HEK293 (cell line): ENCODE results near the gene RHOF.

Source experiments
- KLF17 ChIP-seq: fragments of 450-650 bp; formaldehyde crosslinking; IDR thresholded peaks from 2 replicates; pipeline ENCODE4 v1.5.1; 2016; ENCODE audit warnings: missing biosample characterization, missing genetic modification characterization
- KLF7 ChIP-seq: fragments of 450-650 bp; formaldehyde crosslinking; IDR thresholded peaks from 2 replicates; pipeline ENCODE4 v1.5.1; 2016; ENCODE audit warnings: missing biosample characterization, missing genetic modification characterization, borderline replicate concordance
- SETDB1 ChIP-seq: IDR thresholded peaks from one replicate; pipeline ENCODE4 v1.6.1; 2017; ENCODE audit warnings: mild to moderate bottlenecking, low read length, moderate library complexity, mixed read lengths; ENCODE audit not compliant: insufficient read length
- ZBTB8A ChIP-seq: fragments of 450-650 bp; formaldehyde crosslinking; IDR thresholded peaks from 2 replicates; pipeline ENCODE4 v1.5.1; 2016; ENCODE audit warnings: missing biosample characterization, missing genetic modification characterization
- ZFHX2 ChIP-seq: fragments of 450-650 bp; formaldehyde crosslinking; conservative IDR thresholded peaks from 2 replicates; pipeline ENCODE4 v1.5.1; 2016; ENCODE audit warnings: missing biosample characterization, missing genetic modification characterization
- ZNF184 ChIP-seq: fragments of 450-650 bp; IDR thresholded peaks from 2 replicates; pipeline ENCODE4 v1.5.1; 2018; ENCODE audit warnings: missing biosample characterization, mild to moderate bottlenecking, missing genetic modification characterization
- ZNF202 ChIP-seq: fragments of 450-650 bp; formaldehyde crosslinking; IDR thresholded peaks from 2 replicates; pipeline ENCODE4 v1.5.1; 2016; ENCODE audit warnings: missing biosample characterization, missing genetic modification characterization, borderline replicate concordance
- ZNF274 ChIP-seq, 2 experiments: fragments of 200-500 bp in 1 of 2; fragments of 450-650 bp in 1 of 2; sonication (Bioruptor generic) in 1 of 2; formaldehyde crosslinking in 1 of 2; IDR thresholded peaks; 2 replicates each; pipeline versions ENCODE4 v1.5.1 to v1.6.1; 2014 to 2016; ENCODE audit warnings: borderline replicate concordance in 1 of 2, inconsistent platforms in 1 of 2, low read length in 1 of 2, missing biosample characterization in 1 of 2, missing genetic modification characterization in 1 of 2
- ZNF335 ChIP-seq: fragments of 450-650 bp; formaldehyde crosslinking; conservative IDR thresholded peaks from 2 replicates; pipeline ENCODE4 v1.5.1; 2016; ENCODE audit warnings: missing biosample characterization, missing genetic modification characterization
- ZNF366 ChIP-seq: fragments of 450-650 bp; formaldehyde crosslinking; conservative IDR thresholded peaks from 2 replicates; pipeline ENCODE4 v1.5.1; 2016; ENCODE audit warnings: missing biosample characterization, missing genetic modification characterization
- ZNF501 ChIP-seq: fragments of 450-650 bp; formaldehyde crosslinking; IDR thresholded peaks from 2 replicates; pipeline ENCODE4 v1.5.1; 2016; ENCODE audit warnings: missing biosample characterization, missing genetic modification characterization
- ZNF518A ChIP-seq: fragments of 450-650 bp; formaldehyde crosslinking; conservative IDR thresholded peaks from 2 replicates; pipeline ENCODE4 v1.5.1; 2016; ENCODE audit warnings: low read depth, missing biosample characterization, missing genetic modification characterization
- ZNF529 ChIP-seq: fragments of 450-650 bp; formaldehyde crosslinking; IDR thresholded peaks from 2 replicates; pipeline ENCODE4 v1.5.1; 2017; ENCODE audit warnings: missing genetic modification characterization, missing biosample characterization; ENCODE audit not compliant: insufficient replicate concordance
- ZNF561 ChIP-seq: fragments of 450-650 bp; IDR thresholded peaks from 2 replicates; pipeline ENCODE4 v1.5.1; 2018; ENCODE audit warnings: missing biosample characterization, missing genetic modification characterization, borderline replicate concordance
- ZNF571 ChIP-seq: fragments of 450-650 bp; formaldehyde crosslinking; IDR thresholded peaks from 2 replicates; pipeline ENCODE4 v1.5.0; 2017; ENCODE audit warnings: missing biosample characterization, missing genetic modification characterization
- ZNF654 ChIP-seq: fragments of 450-650 bp; formaldehyde crosslinking; IDR thresholded peaks from 2 replicates; pipeline ENCODE4 v1.5.1; 2016; ENCODE audit warnings: low read depth, missing biosample characterization, missing genetic modification characterization
- ZNF658 ChIP-seq: fragments of 450-650 bp; formaldehyde crosslinking; IDR thresholded peaks from 2 replicates; pipeline ENCODE4; 2016; ENCODE audit warnings: missing biosample characterization, missing genetic modification characterization
- ZNF701 ChIP-seq: fragments of 450-650 bp; formaldehyde crosslinking; IDR thresholded peaks from 2 replicates; pipeline ENCODE4 v1.5.1; 2016; ENCODE audit warnings: missing biosample characterization, missing genetic modification characterization
- ZNF76 ChIP-seq: fragments of 450-650 bp; formaldehyde crosslinking; IDR thresholded peaks from 2 replicates; pipeline ENCODE4; 2016; ENCODE audit warnings: low read depth, missing biosample characterization, missing genetic modification characterization, borderline replicate concordance
- TF ChIP-seq, protein P1 (sequence below): fragments of 450-650 bp; formaldehyde crosslinking; IDR thresholded peaks from 2 replicates; pipeline ENCODE4 v1.5.1; 2016; ENCODE audit warnings: missing biosample characterization, missing genetic modification characterization
- TF ChIP-seq, protein P2 (sequence below): fragments of 450-650 bp; formaldehyde crosslinking; IDR thresholded peaks from 2 replicates; pipeline ENCODE4 v1.5.1; 2016; ENCODE audit warnings: missing biosample characterization, missing genetic modification characterization
- TF ChIP-seq, protein P3 (sequence below): fragments of 450-650 bp; formaldehyde crosslinking; IDR thresholded peaks from 2 replicates; pipeline ENCODE4 v1.5.1; 2016; ENCODE audit warnings: missing biosample characterization, missing genetic modification characterization
- TF ChIP-seq, protein P4 (sequence below): fragments of 450-650 bp; formaldehyde crosslinking; IDR thresholded peaks from 2 replicates; pipeline ENCODE4 v1.5.1; 2016; ENCODE audit warnings: missing biosample characterization, missing genetic modification characterization

RHOF gene

DNA sequence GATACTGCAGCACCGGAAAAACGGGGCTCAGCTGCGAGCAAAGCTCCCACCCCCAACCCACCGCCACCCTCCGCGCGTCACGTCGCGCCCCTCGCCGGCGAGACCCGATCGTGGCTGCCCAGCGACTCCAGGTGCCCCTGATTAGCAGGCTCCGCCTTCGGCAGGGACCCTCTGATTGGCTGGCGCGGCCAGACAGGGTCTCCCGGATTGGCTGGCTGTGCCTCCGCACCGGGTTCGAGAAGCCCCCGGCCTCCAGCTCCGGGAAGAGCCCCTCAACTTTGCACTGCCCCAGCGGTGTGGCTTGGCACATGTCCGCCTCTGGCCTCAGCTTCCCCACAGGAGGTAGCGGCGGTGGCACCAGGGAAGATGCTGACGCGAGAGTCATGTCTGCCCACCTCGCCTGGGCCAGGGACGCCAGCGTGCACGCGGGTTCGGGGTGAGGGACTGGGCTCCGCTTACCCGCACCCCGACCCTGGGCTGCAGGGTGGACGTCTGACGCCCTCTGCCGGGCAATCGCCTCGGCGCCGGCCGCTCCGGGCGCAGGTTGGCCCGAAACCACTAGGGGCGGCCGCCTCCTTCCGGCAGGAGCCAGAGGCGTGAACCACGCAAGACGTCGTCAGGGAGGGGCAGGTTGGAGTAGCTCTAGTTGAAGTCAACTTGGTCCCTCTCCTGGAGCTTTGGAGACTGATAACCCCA, 498 bp upstream of the RHOF start (continued):
- TF ChIP-seq ZNF518A: 0 out of 2 replicates have a peak, but pooled peaks have one; percentile 9
- TF ChIP-seq ZNF184: 0 out of 2 replicates have a peak, but pooled peaks have one; percentile 30
- no peak for TF ChIP-seq ZNF529 (tag by site-specific recombination)
- TF ChIP-seq, protein P1, sequence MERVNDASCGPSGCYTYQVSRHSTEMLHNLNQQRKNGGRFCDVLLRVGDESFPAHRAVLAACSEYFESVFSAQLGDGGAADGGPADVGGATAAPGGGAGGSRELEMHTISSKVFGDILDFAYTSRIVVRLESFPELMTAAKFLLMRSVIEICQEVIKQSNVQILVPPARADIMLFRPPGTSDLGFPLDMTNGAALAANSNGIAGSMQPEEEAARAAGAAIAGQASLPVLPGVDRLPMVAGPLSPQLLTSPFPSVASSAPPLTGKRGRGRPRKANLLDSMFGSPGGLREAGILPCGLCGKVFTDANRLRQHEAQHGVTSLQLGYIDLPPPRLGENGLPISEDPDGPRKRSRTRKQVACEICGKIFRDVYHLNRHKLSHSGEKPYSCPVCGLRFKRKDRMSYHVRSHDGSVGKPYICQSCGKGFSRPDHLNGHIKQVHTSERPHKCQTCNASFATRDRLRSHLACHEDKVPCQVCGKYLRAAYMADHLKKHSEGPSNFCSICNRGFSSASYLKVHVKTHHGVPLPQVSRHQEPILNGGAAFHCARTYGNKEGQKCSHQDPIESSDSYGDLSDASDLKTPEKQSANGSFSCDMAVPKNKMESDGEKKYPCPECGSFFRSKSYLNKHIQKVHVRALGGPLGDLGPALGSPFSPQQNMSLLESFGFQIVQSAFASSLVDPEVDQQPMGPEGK: peak; percentile 98
- TF ChIP-seq ZNF501 (tag by site-specific recombination): peak; percentile 95
- no peak for TF ChIP-seq SETDB1
- TF ChIP-seq ZNF202 (tag by site-specific recombination): no peak
- no peak for TF ChIP-seq ZNF274 (IDR thresholded peaks at IDR 0.05; ENCODE audit: low read length)
- no peak for TF ChIP-seq ZNF274 (tag by site-specific recombination; IDR thresholded peaks at IDR 0.05; ENCODE audit: borderline replicate concordance)
- TF ChIP-seq ZBTB8A: peak; percentile 99
- TF ChIP-seq ZNF335 (tag by site-specific recombination): peak; percentile 82
- TF ChIP-seq ZFHX2 (tag by site-specific recombination): no peak; the same call in 1 of the 2 replicates
- TF ChIP-seq ZNF561 (tag by site-specific recombination): peak; percentile 94
- no peak for TF ChIP-seq ZNF701
- TF ChIP-seq, protein P2, sequence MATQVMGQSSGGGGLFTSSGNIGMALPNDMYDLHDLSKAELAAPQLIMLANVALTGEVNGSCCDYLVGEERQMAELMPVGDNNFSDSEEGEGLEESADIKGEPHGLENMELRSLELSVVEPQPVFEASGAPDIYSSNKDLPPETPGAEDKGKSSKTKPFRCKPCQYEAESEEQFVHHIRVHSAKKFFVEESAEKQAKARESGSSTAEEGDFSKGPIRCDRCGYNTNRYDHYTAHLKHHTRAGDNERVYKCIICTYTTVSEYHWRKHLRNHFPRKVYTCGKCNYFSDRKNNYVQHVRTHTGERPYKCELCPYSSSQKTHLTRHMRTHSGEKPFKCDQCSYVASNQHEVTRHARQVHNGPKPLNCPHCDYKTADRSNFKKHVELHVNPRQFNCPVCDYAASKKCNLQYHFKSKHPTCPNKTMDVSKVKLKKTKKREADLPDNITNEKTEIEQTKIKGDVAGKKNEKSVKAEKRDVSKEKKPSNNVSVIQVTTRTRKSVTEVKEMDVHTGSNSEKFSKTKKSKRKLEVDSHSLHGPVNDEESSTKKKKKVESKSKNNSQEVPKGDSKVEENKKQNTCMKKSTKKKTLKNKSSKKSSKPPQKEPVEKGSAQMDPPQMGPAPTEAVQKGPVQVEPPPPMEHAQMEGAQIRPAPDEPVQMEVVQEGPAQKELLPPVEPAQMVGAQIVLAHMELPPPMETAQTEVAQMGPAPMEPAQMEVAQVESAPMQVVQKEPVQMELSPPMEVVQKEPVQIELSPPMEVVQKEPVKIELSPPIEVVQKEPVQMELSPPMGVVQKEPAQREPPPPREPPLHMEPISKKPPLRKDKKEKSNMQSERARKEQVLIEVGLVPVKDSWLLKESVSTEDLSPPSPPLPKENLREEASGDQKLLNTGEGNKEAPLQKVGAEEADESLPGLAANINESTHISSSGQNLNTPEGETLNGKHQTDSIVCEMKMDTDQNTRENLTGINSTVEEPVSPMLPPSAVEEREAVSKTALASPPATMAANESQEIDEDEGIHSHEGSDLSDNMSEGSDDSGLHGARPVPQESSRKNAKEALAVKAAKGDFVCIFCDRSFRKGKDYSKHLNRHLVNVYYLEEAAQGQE (tag by site-specific recombination): peak; percentile 47; the same call in 1 of the 2 replicates
- no peak for TF ChIP-seq ZNF658
- peak; percentile 91 for TF ChIP-seq KLF17 (tag by site-specific recombination)
- TF ChIP-seq, protein P3, sequence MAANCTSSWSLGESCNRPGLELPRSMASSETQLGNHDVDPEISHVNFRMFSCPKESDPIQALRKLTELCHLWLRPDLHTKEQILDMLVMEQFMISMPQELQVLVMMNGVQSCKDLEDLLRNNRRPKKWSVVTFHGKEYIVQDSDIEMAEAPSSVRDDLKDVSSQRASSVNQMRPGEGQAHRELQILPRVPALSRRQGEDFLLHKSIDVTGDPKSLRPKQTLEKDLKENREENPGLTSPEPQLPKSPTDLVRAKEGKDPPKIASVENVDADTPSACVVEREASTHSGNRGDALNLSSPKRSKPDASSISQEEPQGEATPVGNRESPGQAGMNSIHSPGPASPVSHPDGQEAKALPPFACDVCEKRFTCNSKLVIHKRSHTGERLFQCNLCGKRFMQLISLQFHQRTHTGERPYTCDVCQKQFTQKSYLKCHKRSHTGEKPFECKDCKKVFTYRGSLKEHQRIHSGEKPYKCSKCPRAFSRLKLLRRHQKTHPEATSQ (tag by site-specific recombination): peak; percentile 81; the same call in 1 of the 2 replicates
- TF ChIP-seq ZNF654 (tag by site-specific recombination): peak; percentile 72
- TF ChIP-seq ZNF571: no peak
- TF ChIP-seq, protein P4, sequence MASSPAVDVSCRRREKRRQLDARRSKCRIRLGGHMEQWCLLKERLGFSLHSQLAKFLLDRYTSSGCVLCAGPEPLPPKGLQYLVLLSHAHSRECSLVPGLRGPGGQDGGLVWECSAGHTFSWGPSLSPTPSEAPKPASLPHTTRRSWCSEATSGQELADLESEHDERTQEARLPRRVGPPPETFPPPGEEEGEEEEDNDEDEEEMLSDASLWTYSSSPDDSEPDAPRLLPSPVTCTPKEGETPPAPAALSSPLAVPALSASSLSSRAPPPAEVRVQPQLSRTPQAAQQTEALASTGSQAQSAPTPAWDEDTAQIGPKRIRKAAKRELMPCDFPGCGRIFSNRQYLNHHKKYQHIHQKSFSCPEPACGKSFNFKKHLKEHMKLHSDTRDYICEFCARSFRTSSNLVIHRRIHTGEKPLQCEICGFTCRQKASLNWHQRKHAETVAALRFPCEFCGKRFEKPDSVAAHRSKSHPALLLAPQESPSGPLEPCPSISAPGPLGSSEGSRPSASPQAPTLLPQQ (tag by site-specific recombination): peak; percentile 86
- no peak for TF ChIP-seq ZNF366 (tag by site-specific recombination)
- 0 out of 2 replicates have a peak, but pooled peaks have one; percentile 61 for TF ChIP-seq ZNF76
- TF ChIP-seq KLF7 (tag by site-specific recombination): peak; percentile 34; the same call in 1 of the 2 replicates
